Parathyroid adenoma (tissue), 2 donors: Measurements from ENCODE around the gene CPA5.

Experiments used
- H2AFZ ChIP-seq: fragments of 300-600 bp; sonication (generic); one replicate; pipeline ENCODE4 v1.7.0; 2017; ENCODE audit warnings: antibody characterized with exemption, mild to moderate bottlenecking
- H3K27ac ChIP-seq: fragments of 300-600 bp; sonication (generic); one replicate; pipeline ENCODE4 v1.7.0; 2017
- H3K27me3 ChIP-seq: fragments of 300-600 bp; sonication (generic); one replicate; pipeline ENCODE4 v1.7.0; 2017; ENCODE audit warnings: low read length; ENCODE audit not compliant: control insufficient read depth, insufficient read depth
- H3K36me3 ChIP-seq: fragments of 300-600 bp; sonication (generic); one replicate; pipeline ENCODE4 v1.7.0; 2017; ENCODE audit warnings: low read length; ENCODE audit not compliant: control insufficient read depth, insufficient read depth
- H3K4me1 ChIP-seq: fragments of 300-600 bp; sonication (generic); one replicate; pipeline ENCODE4 v1.7.0; 2017; ENCODE audit warnings: control low read depth
- H3K4me2 ChIP-seq: fragments of 300-600 bp; sonication (generic); one replicate; pipeline ENCODE4 v1.7.0; 2017; ENCODE audit warnings: low read length
- H3K4me3 ChIP-seq: fragments of 300-600 bp; sonication (generic); one replicate; pipeline ENCODE4 v1.7.0; 2017; ENCODE audit warnings: low read depth, low read length
- H3K79me2 ChIP-seq: fragments of 300-600 bp; sonication (generic); one replicate; pipeline ENCODE4 v1.7.0; 2017; ENCODE audit warnings: control low read depth
- H3K9ac ChIP-seq: fragments of 300-600 bp; sonication (generic); one replicate; pipeline ENCODE4 v1.7.0; 2017; ENCODE audit warnings: mild to moderate bottlenecking
- H3K9me3 ChIP-seq: fragments of 300-600 bp; sonication (generic); one replicate; pipeline ENCODE4 v1.7.0; 2017; ENCODE audit warnings: low read length; ENCODE audit not compliant: control insufficient read depth
- CTCF ChIP-seq: fragments of 300-600 bp; sonication (generic); IDR thresholded peaks from one replicate; pipeline ENCODE4 v1.7.0; 2017; ENCODE audit warnings: antibody characterized with exemption, mild to moderate bottlenecking
- donor health status: primary hyperparathyroidism.

Gene CPA5

GRCh38 chr7:130303982-130304381 is 40.6 kb upstream of the CPA5 start:
- Histone ChIP-seq H3K9me3 (no peaks in the 10 kb centered on the region), H3K4me3 (no peak overlapping the region), H3K27ac (no peak overlapping the region), H3K4me1 (no peaks in the 10 kb centered on the region), H3K79me2 (no peaks in the 10 kb centered on the region), H3K4me2 (no peak overlapping the region), H3K27me3 (no peaks in the 10 kb centered on the region), H3K36me3 (no peaks in the 10 kb centered on the region), H2AFZ (no peak overlapping the region), H3K9ac (no peak overlapping the region)
- no peak for TF ChIP-seq CTCF

DNA sequence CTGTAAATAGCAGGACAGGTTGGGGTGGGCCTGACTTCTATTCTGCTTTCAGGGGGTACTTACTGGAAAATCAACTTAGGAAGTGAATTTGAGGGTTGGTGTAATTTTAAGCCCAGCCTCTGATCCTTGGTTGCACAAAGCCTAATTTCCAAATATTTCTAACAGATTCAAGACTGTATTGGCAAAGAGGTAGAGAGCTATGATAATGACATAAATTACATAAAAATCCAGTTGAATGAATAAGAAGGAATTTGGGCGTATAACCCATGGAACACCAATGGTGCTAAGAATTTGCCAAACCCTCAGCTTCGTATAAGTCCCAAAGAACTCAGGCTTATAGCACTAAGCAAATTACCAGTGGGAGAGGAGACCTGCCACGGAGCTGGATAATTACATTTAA is 39.7 kb upstream of the CPA5 start:
- Histone ChIP-seq H3K9me3 (no peaks in the 10 kb centered on the region), H3K4me2 (no peak overlapping the region), H2AFZ (no peak overlapping the region), H3K36me3 (no peaks in the 10 kb centered on the region), H3K4me1 (no peaks in the 10 kb centered on the region), H3K9ac (no peak overlapping the region), H3K4me3 (no peak overlapping the region), H3K79me2 (no peaks in the 10 kb centered on the region), H3K27ac (no peak overlapping the region), H3K27me3 (no peaks in the 10 kb centered on the region)
- TF ChIP-seq CTCF: no peak

GRCh38 chr7:130305433-130306042 is 39.1 kb upstream of the CPA5 start:
- no peak overlapping the region for H3K4me3 ChIP-seq
- no peaks in the 10 kb centered on the region for H3K9me3 ChIP-seq
- H3K9ac ChIP-seq: no peak overlapping the region
- no peak overlapping the region for H3K27ac ChIP-seq
- H3K4me2 ChIP-seq: no peak overlapping the region
- no peak for TF ChIP-seq CTCF
- no peaks in the 10 kb centered on the region for H3K4me1 ChIP-seq
- no peaks in the 10 kb centered on the region for H3K36me3 ChIP-seq
- H3K79me2 ChIP-seq: no peaks in the 10 kb centered on the region
- no peaks in the 10 kb centered on the region for H3K27me3 ChIP-seq
- H2AFZ ChIP-seq: no peak overlapping the region

DNA sequence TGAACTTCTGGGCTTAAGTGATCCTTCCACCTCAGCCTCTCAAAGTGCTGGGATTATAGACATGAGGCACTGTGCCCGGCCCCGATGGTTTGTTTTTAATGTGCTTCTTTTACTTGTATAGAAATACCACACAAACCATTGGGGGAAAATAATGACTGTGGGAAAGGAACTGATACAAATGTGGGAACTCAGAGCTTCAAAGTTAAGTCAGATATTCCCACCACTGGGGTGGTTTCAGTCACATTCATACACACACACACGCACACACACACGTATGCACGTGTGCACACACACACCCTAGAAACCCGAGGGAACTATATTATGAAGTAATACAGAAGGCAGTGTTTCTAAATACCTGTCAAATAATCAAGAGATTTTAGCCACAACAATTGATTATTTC is 34.6 kb upstream of the CPA5 start:
- no peak for TF ChIP-seq CTCF
- H3K9me3 ChIP-seq: no peaks in the 10 kb centered on the region
- no peak overlapping the region for H2AFZ ChIP-seq
- no peak overlapping the region for H3K4me3 ChIP-seq
- H3K4me2 ChIP-seq: no peak overlapping the region
- no peaks in the 10 kb centered on the region for H3K79me2 ChIP-seq
- no peak overlapping the region for H3K9ac ChIP-seq
- H3K27me3 ChIP-seq: no peaks in the 10 kb centered on the region
- H3K4me1 ChIP-seq: no peaks in the 10 kb centered on the region
- no peaks in the 10 kb centered on the region for H3K36me3 ChIP-seq
- H3K27ac ChIP-seq: no peak overlapping the region

DNA sequence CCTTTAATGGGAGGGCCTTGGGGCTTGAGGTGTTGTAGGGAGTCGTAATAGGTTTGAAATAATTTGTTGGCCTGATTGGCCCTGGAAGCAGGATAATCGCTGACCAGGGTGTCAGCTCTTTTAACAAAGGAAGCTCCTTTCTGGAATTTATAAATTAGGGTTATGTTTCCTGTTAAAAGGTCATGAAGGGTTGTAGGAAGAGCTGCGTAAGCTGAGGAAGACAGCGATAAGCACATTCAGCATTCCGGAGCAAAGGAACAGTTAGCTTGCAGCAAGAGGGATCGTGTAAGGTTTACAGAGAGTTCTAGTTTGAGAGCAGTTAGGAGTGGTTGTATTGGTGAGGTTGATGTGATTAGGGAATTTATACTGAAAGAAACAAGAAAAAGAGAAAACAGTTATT is 30.3 kb upstream of the CPA5 start:
- H3K4me3 ChIP-seq: no peak overlapping the region
- no peaks in the 10 kb centered on the region for H3K27me3 ChIP-seq
- no peak overlapping the region for H3K27ac ChIP-seq
- no peaks in the 10 kb centered on the region for H3K4me1 ChIP-seq
- H3K4me2 ChIP-seq: no peak overlapping the region
- no peak overlapping the region for H2AFZ ChIP-seq
- H3K9ac ChIP-seq: no peak overlapping the region
- H3K36me3 ChIP-seq: no peaks in the 10 kb centered on the region
- H3K9me3 ChIP-seq: no peaks in the 10 kb centered on the region
- no peaks in the 10 kb centered on the region for H3K79me2 ChIP-seq
- TF ChIP-seq CTCF: no peak
